Prostate gland (tissue), 2 donors: Measurements from ENCODE around the gene FHDC1. TPM values are rescaled to one million over a fixed set of nuclear protein-coding genes. Genes with fewer than 3 reads are reported as not detected.

ENCODE experiments used
- DNase-seq: peaks from one replicate; pipeline ENCODE4 v3.0.0-alpha.2; 2019; ENCODE audit warnings: low spot score
- H3K27ac ChIP-seq, 2 donors: fragments of 200-600 bp; sonication (generic); 2 replicates each; pipeline ENCODE4 v1.5.1; 2017 to 2019
- H3K27me3 ChIP-seq: fragments of 200-600 bp; sonication (generic); replicated peaks from 2 replicates; pipeline ENCODE4 v1.5.1; 2019; ENCODE audit not compliant: insufficient read depth
- H3K36me3 ChIP-seq, 2 donors: fragments of 200-600 bp; sonication (generic); 1 replicate in 1 of 2; 2 replicates in 1 of 2; pipeline versions ENCODE4 v1.5.1 to v1.8.1; 2017 to 2019
- H3K4me1 ChIP-seq: fragments of 200-600 bp; sonication (generic); replicated peaks from 2 replicates; pipeline ENCODE4 v1.5.1; 2019
- H3K4me3 ChIP-seq, 2 donors: fragments of 200-600 bp; sonication (generic); 2 replicates each; pipeline ENCODE4 v1.5.1; 2017 to 2019
- H3K9me3 ChIP-seq: fragments of 200-600 bp; sonication (generic); 2 replicates; pipeline ENCODE4 v1.5.1; 2017
- CTCF ChIP-seq, 4 experiments: fragments of 200-600 bp in 2 of 4; fragments of 450-650 bp in 2 of 4; sonication (generic) in 2 of 4; IDR thresholded peaks; 1 replicate in 3 of 4; 2 replicates in 1 of 4; pipeline ENCODE4 v1.5.1; 2016 to 2019; ENCODE audit warnings: antibody characterized with exemption in 4 of 4, mild to moderate bottlenecking in 2 of 4, moderate library complexity in 2 of 4
- POLR2A ChIP-seq: fragments of 450-650 bp; IDR thresholded peaks from one replicate; pipeline ENCODE4 v1.6.1; 2016; ENCODE audit warnings: antibody characterized with exemption, mild to moderate bottlenecking
- POLR2AphosphoS5 ChIP-seq: sonication (generic); formaldehyde crosslinking; IDR thresholded peaks from one replicate; pipeline ENCODE4 v1.6.1; 2017; ENCODE audit warnings: antibody characterized with exemption
- WGBS: methylation state at CpG from one replicate; pipeline ENCODE4 v1.1.5; 2018; 5-methylcytosine and 5-hydroxymethylcytosine counted together
- intact Hi-C: fragments of 100-400 bp; cut with DNase I; formaldehyde crosslinking; loops from one replicate; pipeline ENCODE4 v1.14.2; 2022
- total RNA-seq, 2 donors: library from RNA; depleted of rRNA; stranded (reverse); fragments of >200 nt; gene quantifications; one replicate each; pipeline ENCODE4 v1.1.0, GENCODE V29; 2016

Gene FHDC1
- total RNA-seq, 2 donors from 2014 or later = 11.0 to 15.3 TPM

- peak overlapping the region in 1 of 2 donors; percentile 61 for H3K27ac ChIP-seq
- no peak overlapping the region for H3K4me3 ChIP-seq
- H3K36me3 ChIP-seq = no peaks in the 10 kb centered on the region
- no peaks in the 10 kb centered on the region for H3K27me3 ChIP-seq
- H3K4me1 ChIP-seq = peaks cover 13% of the 10 kb centered on the region
- H3K9me3 ChIP-seq = no peaks in the 10 kb centered on the region
- intact Hi-C loops = no loop called here
- TF ChIP-seq POLR2A (no peak), POLR2AphosphoS5 (peak; percentile 29)
- DNase-seq = peak; percentile 63
- WGBS = 69% methylated on average over 17 of the region's 17 CpGs
Observed at GRCh38 chr4:152997771-152998487, 61.8 kb downstream of the FHDC1 start.

- H3K27ac ChIP-seq = peak overlapping the region in 1 of 2 donors; percentile 61
- intact Hi-C loops = no loop called here
- H3K4me3 ChIP-seq = no peak overlapping the region
- 93% methylated on average over 12 of the region's 12 CpGs for WGBS
- no peaks in the 10 kb centered on the region for H3K27me3 ChIP-seq
- H3K4me1 ChIP-seq = peaks cover 13% of the 10 kb centered on the region
- no peak for DNase-seq
- H3K36me3 ChIP-seq = no peaks in the 10 kb centered on the region
- H3K9me3 ChIP-seq = no peaks in the 10 kb centered on the region
- TF ChIP-seq POLR2A = no peak
- TF ChIP-seq CTCF (IDR thresholded peaks at IDR 0.05) = no peak
- no peak for TF ChIP-seq POLR2AphosphoS5
Observed at GRCh38 chr4:152998861-152999260, 62.7 kb downstream of the FHDC1 start.

- no peaks in the 10 kb centered on the region for H3K27me3 ChIP-seq
- no peaks in the 10 kb centered on the region for H3K9me3 ChIP-seq
- peak overlapping the region in 1 of 2 donors; percentile 61 for H3K27ac ChIP-seq
- H3K4me1 ChIP-seq = peaks cover 13% of the 10 kb centered on the region
- DNase-seq = peak; percentile 27
- no peaks in the 10 kb centered on the region for H3K36me3 ChIP-seq
- no peak for TF ChIP-seq CTCF (IDR thresholded peaks at IDR 0.05)
- no peak for TF ChIP-seq POLR2A
- no peak overlapping the region for H3K4me3 ChIP-seq
- WGBS = 67% methylated on average over 12 of the region's 12 CpGs
- intact Hi-C loops = no loop called here
Observed at GRCh38 chr4:152999346-153000075, 63.4 kb downstream of the FHDC1 start.

- no peak for DNase-seq
- Histone ChIP-seq H3K4me1 (peaks cover 13% of the 10 kb centered on the region), H3K9me3 (no peaks in the 10 kb centered on the region), H3K36me3 (no peaks in the 10 kb centered on the region), H3K27me3 (no peaks in the 10 kb centered on the region), H3K4me3 (no peak overlapping the region), H3K27ac (peak overlapping the region in 1 of 2 donors; percentile 61)
- WGBS = 67% methylated on average over 1 of the region's 1 CpG
- intact Hi-C loops = no loop called here
- TF ChIP-seq CTCF (IDR thresholded peaks at IDR 0.05) (no peak), POLR2AphosphoS5 (no peak), POLR2A (no peak)
Observed at GRCh38 chr4:153000076-153000420, 63.9 kb downstream of the FHDC1 start.

- Histone ChIP-seq H3K9me3 (no peaks in the 10 kb centered on the region), H3K4me3 (no peak overlapping the region), H3K27ac (peak overlapping the region; percentile 64 to 89), H3K27me3 (no peaks in the 10 kb centered on the region), H3K36me3 (no peaks in the 10 kb centered on the region), H3K4me1 (peaks cover 6% of the 10 kb centered on the region)
- 89% methylated on average over 5 of the region's 5 CpGs for WGBS
- intact Hi-C loops = no loop called here
- DNase-seq = no peak
- TF ChIP-seq POLR2AphosphoS5 (no peak), CTCF (IDR thresholded peaks at IDR 0.05) (no peak), POLR2A (no peak)
Observed at GRCh38 chr4:153001626-153002025, 65.5 kb downstream of the FHDC1 start.
